GM23338 (cell line): Measurements from ENCODE around the gene CHCHD3. TPM values are rescaled to one million over a fixed set of nuclear protein-coding genes. Genes with fewer than 3 reads are reported as not detected.

Experiments
- ATAC-seq: fragments of 200-7000 bp; cut with Tn5 transposase; 3 replicates; pipeline ENCODE4 v1.9.1; 2020
- DNase-seq: peaks from one replicate; pipeline ENCODE4 v3.0.0-alpha.2; 2015; ENCODE audit warnings: low spot score
- H2AFZ ChIP-seq: fragments of 200-600 bp; sonication (generic); 2 replicates; pipeline ENCODE4 v1.8.0; 2016; ENCODE audit warnings: antibody characterized with exemption, mild to moderate bottlenecking, moderate library complexity
- H3F3A ChIP-seq: fragments of 200-600 bp; sonication (generic); replicated peaks from 2 replicates; pipeline ENCODE4 v1.8.0; 2017; ENCODE audit warnings: antibody characterized with exemption, mixed run types, low read depth
- H3K27ac ChIP-seq: fragments of 200-600 bp; sonication (generic); 2 replicates; pipeline ENCODE4 v1.6.1; 2016; ENCODE audit warnings: low read depth
- H3K27me3 ChIP-seq: fragments of 200-600 bp; sonication (generic); 2 replicates; pipeline ENCODE4 v1.8.0; 2016; ENCODE audit warnings: mild to moderate bottlenecking, mixed run types, moderate library complexity; ENCODE audit not compliant: insufficient read depth
- H3K36me3 ChIP-seq: fragments of 200-600 bp; sonication (generic); 2 replicates; pipeline ENCODE4 v1.8.0; 2016; ENCODE audit warnings: mild to moderate bottlenecking; ENCODE audit not compliant: insufficient read depth
- H3K4me1 ChIP-seq: fragments of 200-600 bp; sonication (generic); 2 replicates; pipeline ENCODE4 v1.8.0; 2016; ENCODE audit warnings: mild to moderate bottlenecking, moderate library complexity; ENCODE audit not compliant: insufficient read depth
- H3K4me2 ChIP-seq: fragments of 200-600 bp; sonication (generic); 2 replicates; pipeline ENCODE4 v1.7.1; 2017; ENCODE audit warnings: mixed run types
- H3K4me3 ChIP-seq: fragments of 200-600 bp; sonication (generic); 2 replicates; pipeline ENCODE4 v1.6.1; 2016; ENCODE audit warnings: mixed run types
- H3K79me2 ChIP-seq: fragments of 200-600 bp; sonication (generic); replicated peaks from 2 replicates; pipeline ENCODE4 v1.8.0; 2017; ENCODE audit warnings: mild to moderate bottlenecking; ENCODE audit not compliant: insufficient read depth
- H3K9me2 ChIP-seq: fragments of 200-600 bp; sonication (generic); 2 replicates; pipeline ENCODE4 v1.8.0; 2017; ENCODE audit not compliant: insufficient read depth
- H4K20me1 ChIP-seq: fragments of 200-600 bp; sonication (generic); replicated peaks from 2 replicates; pipeline ENCODE4 v1.8.0; 2017; ENCODE audit warnings: mild to moderate bottlenecking; ENCODE audit not compliant: insufficient read depth
- H3K27ac Mint-ChIP-seq: 2 replicates; pipeline ENCODE4 v1.8.0; 2020; ENCODE audit warnings: inconsistent platforms, mild to moderate bottlenecking, moderate library complexity, mixed read lengths
- H3K27me3 Mint-ChIP-seq: 3 replicates; pipeline ENCODE4 v1.8.0; 2022; ENCODE audit warnings: low read depth, mild to moderate bottlenecking, moderate library complexity, mixed read lengths, inconsistent platforms; ENCODE audit not compliant: insufficient read depth, poor library complexity
- H3K36me3 Mint-ChIP-seq: 3 replicates; pipeline ENCODE4 v1.8.0; 2021; ENCODE audit warnings: low read depth, mild to moderate bottlenecking, inconsistent platforms, moderate library complexity, mixed read lengths
- H3K4me1 Mint-ChIP-seq: 3 replicates; pipeline ENCODE4 v1.8.0; 2020; ENCODE audit warnings: mild to moderate bottlenecking, inconsistent platforms, mixed read lengths
- H3K4me3 Mint-ChIP-seq: 3 replicates; pipeline ENCODE4 v1.8.0; 2021; ENCODE audit warnings: moderate library complexity, mild to moderate bottlenecking, inconsistent platforms, mixed read lengths
- H3K9me3 Mint-ChIP-seq: 3 replicates; pipeline ENCODE4 v1.8.0; 2020; ENCODE audit warnings: moderate library complexity, mild to moderate bottlenecking, inconsistent platforms, mixed read lengths
- CREB1 ChIP-seq: fragments of 250-450 bp; sonication (Bioruptor Pico); IDR thresholded peaks from 2 replicates; pipeline ENCODE4 v1.5.0; 2020; ENCODE audit warnings: low read depth, mild to moderate bottlenecking, moderate library complexity
- CTCF ChIP-seq, 2 experiments: fragments of 200-600 bp in 1 of 2; sonication (generic) in 1 of 2; conservative IDR thresholded peaks; 2 replicates each; pipeline versions ENCODE4 v1.5.1 to v1.6.1; 2016 to 2017; ENCODE audit warnings: antibody characterized with exemption in 2 of 2, low read depth in 2 of 2, mild to moderate bottlenecking in 2 of 2, moderate library complexity in 1 of 2
- EZH2 ChIP-seq: fragments of 200-600 bp; sonication (generic); IDR thresholded peaks from one replicate; pipeline ENCODE4 v1.8.0; 2017; ENCODE audit warnings: antibody characterized with exemption, mild to moderate bottlenecking, low read depth; ENCODE audit not compliant: unreplicated experiment
- EZH2phosphoT487 ChIP-seq: fragments of 200-600 bp; sonication (generic); IDR thresholded peaks from one replicate; pipeline ENCODE4 v1.8.1; 2018; ENCODE audit warnings: antibody characterized with exemption; ENCODE audit not compliant: unreplicated experiment
- JUNB ChIP-seq: IDR thresholded peaks from one replicate; pipeline ENCODE4 v1.6.1; 2016; ENCODE audit warnings: antibody characterized with exemption; ENCODE audit not compliant: unreplicated experiment
- REST ChIP-seq: IDR thresholded peaks from one replicate; pipeline ENCODE4 v1.6.1; 2018; ENCODE audit warnings: antibody characterized with exemption; ENCODE audit not compliant: unreplicated experiment
- STAT1 ChIP-seq: IDR thresholded peaks from one replicate; pipeline ENCODE4 v1.6.1; 2016; ENCODE audit warnings: antibody characterized with exemption; ENCODE audit not compliant: unreplicated experiment
- ZNF114 ChIP-seq: fragments of 250-450 bp; sonication (Bioruptor Pico); IDR thresholded peaks from 2 replicates; pipeline ENCODE4 v1.5.0; 2020; ENCODE audit warnings: mild to moderate bottlenecking, moderate library complexity
- ZNF331 ChIP-seq: fragments of 250-450 bp; sonication (Bioruptor Pico); IDR thresholded peaks from 2 replicates; pipeline ENCODE4 v1.5.0; 2020; ENCODE audit warnings: low read depth, mild to moderate bottlenecking, moderate library complexity
- ZNF462 ChIP-seq: fragments of 250-450 bp; sonication (Bioruptor Pico); IDR thresholded peaks from 2 replicates; pipeline ENCODE4 v1.5.0; 2020; ENCODE audit warnings: mild to moderate bottlenecking, moderate library complexity
- polyA plus RNA-seq: library from polyadenylated mRNA; unstranded; fragments of >200 nt; fragmentation: Nextera tagmentation; extraction: Ambion mirVana; gene quantifications from 2 replicates; pipeline ENCODE4 v1.2.1, GENCODE V29; 2016
- total RNA-seq: library from RNA; depleted of rRNA; stranded (reverse); fragments of >200 nt; shearing (Covaris generic); gene quantifications from 2 replicates; pipeline ENCODE4 v1.2.3, GENCODE V29; 2014

CHCHD3 gene
- total and polyA plus RNA-seq, 2 experiments from 2014 or later: 107 to 131 TPM

GRCh38 chr7:132977234-132977633 is 104.7 kb downstream of the CHCHD3 start (continued):
- no peak for TF ChIP-seq ZNF462 (CRISPR knock-in tag)
- TF ChIP-seq JUNB: no peak
- no peak for TF ChIP-seq EZH2phosphoT487
- no peak for TF ChIP-seq EZH2

GRCh38 chr7:132972745-132973144 is 109.1 kb downstream of the CHCHD3 start:
- H3K4me1 Mint-ChIP-seq: peaks cover 33% of the 10 kb centered on the region
- H3K27me3 ChIP-seq: no peaks in the 10 kb centered on the region
- H3F3A ChIP-seq: no peaks in the 10 kb centered on the region
- H3K27ac Mint-ChIP-seq: no peak overlapping the region
- no peak for ATAC-seq
- H3K27ac ChIP-seq: no peak overlapping the region
- DNase-seq: no peak
- H3K9me3 Mint-ChIP-seq: no peaks in the 10 kb centered on the region
- H3K27me3 Mint-ChIP-seq: no peaks in the 10 kb centered on the region
- H3K4me2 ChIP-seq: no peak overlapping the region
- peaks cover 9% of the 10 kb centered on the region; the same call in 2 of the 3 replicates for H3K36me3 Mint-ChIP-seq
- H3K4me1 ChIP-seq: peaks cover 22% of the 10 kb centered on the region; the same call in 1 of the 2 replicates
- peaks cover 71% of the 10 kb centered on the region for H3K79me2 ChIP-seq
- H3K36me3 ChIP-seq: no peaks in the 10 kb centered on the region
- no peak overlapping the region for H3K4me3 ChIP-seq
- no peak overlapping the region for H3K4me3 Mint-ChIP-seq
- H2AFZ ChIP-seq: no peak overlapping the region
- H3K9me2 ChIP-seq: no peaks in the 10 kb centered on the region
- peaks cover 11% of the 10 kb centered on the region; the same call in 1 of the 2 replicates for H4K20me1 ChIP-seq
- TF ChIP-seq ZNF114: no peak
- no peak for TF ChIP-seq EZH2
- TF ChIP-seq ZNF331: no peak
- TF ChIP-seq CREB1 (CRISPR knock-in tag): no peak
- no peak for TF ChIP-seq STAT1
- TF ChIP-seq REST: no peak
- no peak for TF ChIP-seq EZH2phosphoT487
- TF ChIP-seq CTCF (conservative IDR thresholded peaks at IDR 0.05; ENCODE audit: low read depth in 2 of 2): no peak
